ENCODE data around the gene PLCB1. TPM values are rescaled to one million over a fixed set of nuclear protein-coding genes. Genes with fewer than 3 reads are reported as not detected.

The PLCB1 gene
- polyA plus RNA-seq, 1 experiment: 16.4 TPM

DNA sequence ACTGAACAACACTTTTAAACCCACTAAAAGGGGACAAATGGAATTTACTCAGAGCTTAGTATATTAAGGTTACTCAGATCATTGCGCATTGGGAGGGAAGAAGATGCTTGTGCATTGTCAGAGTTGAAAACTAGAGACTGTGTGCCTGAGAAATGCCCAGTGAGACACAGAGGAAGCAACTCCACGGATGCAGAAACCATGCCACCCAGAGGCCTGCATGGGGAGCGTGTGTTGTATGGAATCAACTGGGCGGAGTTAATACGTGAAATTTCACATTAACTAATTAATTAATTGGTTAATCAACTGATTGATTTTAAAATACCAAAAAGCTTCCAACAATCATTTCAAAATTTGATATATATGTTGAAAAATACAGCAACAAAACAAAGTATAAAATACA is 391.6 kb downstream of the PLCB1 start:
- Histone ChIP-seq H3K9me3 (ENCODE audit: control insufficient read depth, insufficient read depth, low read length) (no peaks in the 10 kb centered on the region), H3K4me3 (ENCODE audit: low read depth, low read length) (no peak overlapping the region), H3K27ac (ENCODE audit: low read depth, low read length) (no peak overlapping the region), H3K27me3 (ENCODE audit: control insufficient read depth, insufficient read depth, low read length) (no peaks in the 10 kb centered on the region)
- TF ChIP-seq, protein P1, sequence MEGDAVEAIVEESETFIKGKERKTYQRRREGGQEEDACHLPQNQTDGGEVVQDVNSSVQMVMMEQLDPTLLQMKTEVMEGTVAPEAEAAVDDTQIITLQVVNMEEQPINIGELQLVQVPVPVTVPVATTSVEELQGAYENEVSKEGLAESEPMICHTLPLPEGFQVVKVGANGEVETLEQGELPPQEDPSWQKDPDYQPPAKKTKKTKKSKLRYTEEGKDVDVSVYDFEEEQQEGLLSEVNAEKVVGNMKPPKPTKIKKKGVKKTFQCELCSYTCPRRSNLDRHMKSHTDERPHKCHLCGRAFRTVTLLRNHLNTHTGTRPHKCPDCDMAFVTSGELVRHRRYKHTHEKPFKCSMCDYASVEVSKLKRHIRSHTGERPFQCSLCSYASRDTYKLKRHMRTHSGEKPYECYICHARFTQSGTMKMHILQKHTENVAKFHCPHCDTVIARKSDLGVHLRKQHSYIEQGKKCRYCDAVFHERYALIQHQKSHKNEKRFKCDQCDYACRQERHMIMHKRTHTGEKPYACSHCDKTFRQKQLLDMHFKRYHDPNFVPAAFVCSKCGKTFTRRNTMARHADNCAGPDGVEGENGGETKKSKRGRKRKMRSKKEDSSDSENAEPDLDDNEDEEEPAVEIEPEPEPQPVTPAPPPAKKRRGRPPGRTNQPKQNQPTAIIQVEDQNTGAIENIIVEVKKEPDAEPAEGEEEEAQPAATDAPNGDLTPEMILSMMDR (IDR thresholded peaks at IDR 0.05; ENCODE audit: low read depth, low read length): peak; percentile 42
- POLR2A ChIA-PET: no interaction called here
- CTCF ChIA-PET: interaction anchor here (0.9 to 1.3 kb wide), 4 partner anchors 14 to 392 kb away, joined by 3 to 4 read pairs (median 4); no protein-coding TSS in a partner anchor
- DNase-seq (ENCODE audit: low read depth, low spot score): no peak

DNA sequence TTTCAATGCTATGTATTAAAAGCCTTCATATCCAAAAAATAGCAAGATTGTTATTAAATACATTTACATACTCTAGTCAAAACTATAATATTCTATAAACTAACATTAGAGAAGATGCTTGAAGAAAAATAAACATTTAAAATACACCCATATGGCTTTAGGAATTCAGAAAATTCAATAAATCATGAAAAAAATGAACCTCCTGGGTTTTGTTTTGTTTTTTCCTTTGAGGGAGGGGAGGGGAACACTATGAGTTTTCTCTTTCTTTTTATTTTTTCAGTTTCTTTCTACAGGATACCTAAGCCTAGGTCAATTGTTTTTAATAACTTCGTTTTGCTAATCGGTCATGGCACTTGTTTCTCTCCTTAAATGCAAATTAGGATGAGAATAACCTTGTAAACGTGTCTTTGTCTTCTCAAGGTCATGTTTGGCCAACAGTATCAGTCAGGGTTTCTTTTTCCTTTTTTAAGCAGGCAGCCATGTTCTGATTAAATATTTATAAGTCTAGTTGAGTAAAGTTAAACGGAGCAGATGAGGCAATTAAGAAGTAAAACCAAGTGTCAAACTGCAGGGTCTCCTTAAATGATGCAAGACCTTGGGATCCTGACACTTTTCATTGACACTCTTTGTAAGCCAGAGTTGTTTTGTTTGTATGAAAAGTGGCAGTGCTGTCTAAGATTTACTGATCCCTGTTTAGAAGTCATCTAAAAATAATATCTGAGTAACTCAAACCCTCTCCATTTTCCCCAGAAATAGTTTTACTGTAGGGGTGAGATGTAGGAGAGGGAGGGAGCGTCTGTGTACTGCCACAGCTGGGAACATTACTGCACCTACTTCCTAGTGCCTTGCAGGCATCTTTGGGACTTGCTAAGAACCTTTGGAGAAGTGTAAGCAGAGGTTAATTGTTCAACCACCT is 392.3 kb downstream of the PLCB1 start:
- ChIA-PET POLR2A (no interaction called here), CTCF (interaction anchor here (0.9 to 1.0 kb wide), 3 partner anchors 13 to 393 kb away, joined by 3 to 4 read pairs (median 3); no protein-coding TSS in a partner anchor)
- Histone ChIP-seq H3K4me3 (ENCODE audit: low read depth, low read length) (no peak overlapping the region), H3K27ac (ENCODE audit: low read depth, low read length) (no peak overlapping the region), H3K9me3 (ENCODE audit: control insufficient read depth, insufficient read depth, low read length) (no peaks in the 10 kb centered on the region), H3K27me3 (ENCODE audit: control insufficient read depth, insufficient read depth, low read length) (no peaks in the 10 kb centered on the region)
- TF ChIP-seq, protein P1 (IDR thresholded peaks at IDR 0.05; ENCODE audit: low read depth, low read length): no peak
- DNase-seq (ENCODE audit: low read depth, low spot score): no peak

DNA sequence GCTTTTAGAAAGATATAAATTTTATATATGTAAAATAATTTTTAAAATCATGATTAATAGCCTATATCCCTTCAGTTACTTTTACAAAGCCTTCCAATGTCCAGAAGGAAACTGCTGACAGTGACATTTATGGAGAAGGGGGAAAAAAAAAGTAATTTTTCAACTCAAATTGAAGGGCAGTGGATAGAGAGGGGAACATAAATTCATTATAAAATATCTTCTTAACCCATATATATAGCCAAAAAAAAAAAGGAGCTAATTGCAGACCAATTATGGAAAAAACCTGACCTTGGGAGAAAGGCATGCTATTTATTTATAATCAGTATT is 392.9 kb downstream of the PLCB1 start:
- H3K27me3 ChIP-seq (ENCODE audit: control insufficient read depth, insufficient read depth, low read length): no peaks in the 10 kb centered on the region
- H3K27ac ChIP-seq (ENCODE audit: low read depth, low read length): no peak overlapping the region
- no peak for DNase-seq (ENCODE audit: low read depth, low spot score)
- no peaks in the 10 kb centered on the region for H3K9me3 ChIP-seq (ENCODE audit: control insufficient read depth, insufficient read depth, low read length)
- ChIA-PET POLR2A (interaction anchor here (0.6 kb wide), 1 partner anchor 452 kb away, joined by 3 read pairs; no protein-coding TSS in a partner anchor), CTCF (interaction anchor here (0.6 to 0.7 kb wide), 3 partner anchors 11 to 393 kb away, joined by 3 to 4 read pairs (median 3); no protein-coding TSS in a partner anchor)
- TF ChIP-seq, protein P1 (IDR thresholded peaks at IDR 0.05; ENCODE audit: low read depth, low read length): no peak
- H3K4me3 ChIP-seq (ENCODE audit: low read depth, low read length): no peak overlapping the region

DNA sequence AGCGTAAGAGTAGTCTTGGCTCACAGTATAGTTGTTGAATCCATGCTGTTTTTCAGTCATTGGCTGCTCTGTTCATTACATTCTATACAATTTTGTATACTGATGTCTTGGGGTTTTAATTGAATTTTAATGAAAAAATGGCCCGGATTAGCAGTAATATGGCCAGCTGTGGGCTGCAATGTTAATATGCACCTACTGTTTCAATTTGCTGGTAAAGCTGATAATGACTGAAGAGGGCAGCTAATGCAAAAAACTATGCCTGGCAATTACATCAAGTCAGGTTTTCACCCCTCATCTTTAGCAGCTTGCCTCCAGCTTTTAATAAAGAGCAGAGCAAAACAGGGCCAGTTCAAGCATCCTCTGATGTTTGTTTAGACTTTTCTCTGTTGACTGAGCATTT is 394.5 kb downstream of the PLCB1 start:
- no peaks in the 10 kb centered on the region for H3K27me3 ChIP-seq (ENCODE audit: control insufficient read depth, insufficient read depth, low read length)
- H3K9me3 ChIP-seq (ENCODE audit: control insufficient read depth, insufficient read depth, low read length): no peaks in the 10 kb centered on the region
- CTCF ChIA-PET: interaction anchor here (0.6 to 2.9 kb wide), 6 partner anchors 9 to 590 kb away, joined by 3 to 16 read pairs (median 4); no protein-coding TSS in a partner anchor
- no peak overlapping the region for H3K4me3 ChIP-seq (ENCODE audit: low read depth, low read length)
- H3K27ac ChIP-seq (ENCODE audit: low read depth, low read length): no peak overlapping the region
- POLR2A ChIA-PET: no interaction called here
- TF ChIP-seq, protein P1 (IDR thresholded peaks at IDR 0.05; ENCODE audit: low read depth, low read length): no peak
- no peak for DNase-seq (ENCODE audit: low read depth, low spot score)

All from AG04450 (cell line).